OCI-LY1 (cell line): ENCODE measurements around the gene FMOD.

ENCODE experiments used
- H2AFZ ChIP-seq: fragments of 200-600 bp; sonication (generic), shearing (Covaris generic); 2 replicates; pipeline ENCODE4 v1.6.0; 2014; ENCODE audit warnings: antibody characterized with exemption, mild to moderate bottlenecking, low read length
- H3F3A ChIP-seq: fragments of 200-600 bp; sonication (generic), shearing (Covaris generic); 2 replicates; pipeline ENCODE4 v1.6.0; 2014; ENCODE audit warnings: mild to moderate bottlenecking, antibody characterized with exemption, low read length, moderate library complexity; ENCODE audit not compliant: insufficient read depth
- H3K27ac ChIP-seq: fragments of 200-600 bp; sonication (generic); 2 replicates; pipeline ENCODE4 v1.5.1; 2014; ENCODE audit warnings: low read length, mixed run types, mild to moderate bottlenecking, low read depth; ENCODE audit not compliant: poor library complexity, severe bottlenecking
- H3K27me3 ChIP-seq: fragments of 200-600 bp; sonication (generic); 2 replicates; pipeline ENCODE4 v1.6.0; 2014; ENCODE audit warnings: antibody characterized with exemption, mild to moderate bottlenecking, low read length, moderate library complexity; ENCODE audit not compliant: insufficient read depth
- H3K36me3 ChIP-seq: fragments of 200-600 bp; sonication (generic); 2 replicates; pipeline ENCODE4 v1.6.1; 2014; ENCODE audit warnings: mild to moderate bottlenecking, antibody characterized with exemption, low read length, moderate library complexity, mixed read lengths; ENCODE audit not compliant: insufficient read depth
- H3K4me1 ChIP-seq: fragments of 200-600 bp; sonication (generic); 2 replicates; pipeline ENCODE4 v1.5.1; 2014; ENCODE audit warnings: mild to moderate bottlenecking, low read length, moderate library complexity; ENCODE audit not compliant: insufficient read depth, severe bottlenecking
- H3K4me2 ChIP-seq: fragments of 200-600 bp; sonication (generic), shearing (Covaris generic); 2 replicates; pipeline ENCODE4 v1.6.1; 2014; ENCODE audit warnings: low read length
- H3K4me3 ChIP-seq: fragments of 200-600 bp; sonication (generic); 2 replicates; pipeline ENCODE4 v1.5.1; 2014; ENCODE audit warnings: low read length, low read depth, mild to moderate bottlenecking, mixed read lengths; ENCODE audit not compliant: poor library complexity, severe bottlenecking
- H3K79me2 ChIP-seq: fragments of 200-600 bp; shearing (Covaris generic); 2 replicates; pipeline ENCODE4 v1.6.1; 2016; ENCODE audit warnings: mixed run types, low read length, mixed read lengths; ENCODE audit not compliant: insufficient read depth
- H3K9ac ChIP-seq: fragments of 200-600 bp; sonication (generic), shearing (Covaris generic); 2 replicates; pipeline ENCODE4 v1.6.1; 2014; ENCODE audit warnings: mild to moderate bottlenecking, low read length, mixed read lengths
- H3K9me2 ChIP-seq: fragments of 200-600 bp; sonication (generic), shearing (Covaris generic); 2 replicates; pipeline ENCODE4 v1.6.1; 2014; ENCODE audit warnings: low read depth, mild to moderate bottlenecking, low read length, mixed read lengths
- H3K9me3 ChIP-seq: fragments of 200-600 bp; shearing (Covaris generic); 2 replicates; pipeline ENCODE4 v1.6.1; 2014; ENCODE audit warnings: low read length, mixed read lengths
- H4K20me1 ChIP-seq: fragments of 200-600 bp; sonication (generic), shearing (Covaris generic); 2 replicates; pipeline ENCODE4 v1.6.0; 2016; ENCODE audit warnings: mild to moderate bottlenecking, low read length; ENCODE audit not compliant: insufficient read depth
- CTCF ChIP-seq: fragments of 200-600 bp; sonication (generic), shearing (Covaris generic); IDR thresholded peaks from 2 replicates; pipeline ENCODE4 v1.5.1; 2017; ENCODE audit warnings: mild to moderate bottlenecking, antibody characterized with exemption, low read length, moderate library complexity, mixed read lengths
- EZH2 ChIP-seq: fragments of 200-600 bp; sonication (generic), shearing (Covaris generic); IDR thresholded peaks from 2 replicates; pipeline ENCODE4 v1.8.0; 2017; ENCODE audit warnings: borderline replicate concordance, mixed run types, mild to moderate bottlenecking, antibody characterized with exemption, low read length, moderate library complexity, mixed read lengths

FMOD gene

GRCh38 chr1:203353486-203353885 is 2.6 kb upstream of the FMOD start:
- no peaks in the 10 kb centered on the region for H3K9me2 ChIP-seq
- no peak overlapping the region for H2AFZ ChIP-seq
- no peaks in the 10 kb centered on the region for H3F3A ChIP-seq
- no peak overlapping the region for H3K27ac ChIP-seq
- H3K36me3 ChIP-seq, result no peaks in the 10 kb centered on the region; the same call in 1 of the 2 replicates
- no peak overlapping the region for H3K4me3 ChIP-seq
- H3K79me2 ChIP-seq, result no peaks in the 10 kb centered on the region
- TF ChIP-seq CTCF (no peak), EZH2 (no peak)
- H3K27me3 ChIP-seq, result no peaks in the 10 kb centered on the region; the same call in 1 of the 2 replicates
- no peak overlapping the region for H3K9ac ChIP-seq
- H3K4me1 ChIP-seq, result peaks cover 18% of the 10 kb centered on the region
- peaks cover 7% of the 10 kb centered on the region; the same call in 1 of the 2 replicates for H3K9me3 ChIP-seq
- no peak overlapping the region for H3K4me2 ChIP-seq
- no peaks in the 10 kb centered on the region for H4K20me1 ChIP-seq

GRCh38 chr1:203349773-203350524 is 973 bp downstream of the FMOD start:
- Histone ChIP-seq H3F3A (no peaks in the 10 kb centered on the region), H3K27ac (no peak overlapping the region), H3K27me3 (no peaks in the 10 kb centered on the region), H3K36me3 (no peaks in the 10 kb centered on the region), H3K4me1 (peaks cover 39% of the 10 kb centered on the region), H3K79me2 (no peaks in the 10 kb centered on the region), H2AFZ (no peak overlapping the region), H3K9me2 (no peaks in the 10 kb centered on the region), H4K20me1 (no peaks in the 10 kb centered on the region), H3K4me3 (no peak overlapping the region), H3K9ac (no peak overlapping the region; the same call in 1 of the 2 replicates), H3K4me2 (peak overlapping the region; percentile 54; the same call in 1 of the 2 replicates), H3K9me3 (no peaks in the 10 kb centered on the region)
- no peak for TF ChIP-seq EZH2
- no peak for TF ChIP-seq CTCF

- Histone ChIP-seq H3K36me3 (no peaks in the 10 kb centered on the region), H4K20me1 (no peaks in the 10 kb centered on the region), H3K4me2 (no peak overlapping the region), H3K9me2 (no peaks in the 10 kb centered on the region), H3F3A (no peaks in the 10 kb centered on the region), H2AFZ (no peak overlapping the region), H3K27ac (no peak overlapping the region), H3K27me3 (no peaks in the 10 kb centered on the region), H3K79me2 (no peaks in the 10 kb centered on the region), H3K9me3 (no peaks in the 10 kb centered on the region), H3K4me3 (no peak overlapping the region), H3K9ac (no peak overlapping the region), H3K4me1 (peaks cover 40% of the 10 kb centered on the region)
- TF ChIP-seq CTCF (no peak), EZH2 (no peak)
These were observed 1.8 kb downstream of the FMOD start for GRCh38 chr1:203349166-203349565.
